ENCODE results near the gene WIPF3. TPM values are rescaled to one million over a fixed set of nuclear protein-coding genes. Genes with fewer than 3 reads are reported as not detected.
A peak's percentile ranks its signal among the peaks of the same experiment; 100 is the strongest.

Gene WIPF3
- total RNA-seq, 1 experiment from 2014 or later, result 0.26 TPM

- Histone ChIP-seq H3K27ac (no peak overlapping the region), H3K79me2 (ENCODE audit: low read depth) (no peaks in the 10 kb centered on the region), H4K20me1 (ENCODE audit: insufficient read depth) (no peaks in the 10 kb centered on the region), H3F3A (ENCODE audit: insufficient read depth, low read depth) (no peaks in the 10 kb centered on the region), H3K4me3 (no peak overlapping the region), H3K4me1 (replicated peaks; ENCODE audit: insufficient read depth) (no peaks in the 10 kb centered on the region), H2AFZ (no peak overlapping the region), H3K36me3 (ENCODE audit: low read depth) (no peaks in the 10 kb centered on the region), H3K9me2 (ENCODE audit: insufficient read depth) (no peaks in the 10 kb centered on the region), H3K27me3 (ENCODE audit: insufficient read depth, low read depth) (peaks cover 3% of the 10 kb centered on the region; the same call in 1 of the 2 replicates), H3K9me3 (ENCODE audit: insufficient read depth, low read depth) (no peaks in the 10 kb centered on the region), H3K4me2 (no peak overlapping the region)
- POLR2A ChIA-PET (ENCODE audit: unreplicated experiment), result no interaction called here
- CTCF ChIA-PET, result interaction anchor here (0.7 kb wide), 1 partner anchor 9 kb away, joined by 3 read pairs; no protein-coding TSS in a partner anchor
- intact Hi-C loops (cut with micrococcal nuclease; ENCODE audit: unreplicated experiment), result no loop called here
- DNase-seq, result no peak
- BruUV-seq (replicated peaks), result no TSS peak
- TF ChIP-seq CTCF (conservative IDR thresholded peaks at IDR 0.05) (no peak), EZH2 (IDR thresholded peaks at IDR 0.05; ENCODE audit: low read depth) (no peak)
These were observed 33.6 kb downstream of the WIPF3 start for GRCh38 chr7:29839921-29840320.

GRCh38 chr7:29840701-29841100 lies 34.4 kb downstream of the WIPF3 start:
- H3K4me3 ChIP-seq, result no peak overlapping the region
- no peaks in the 10 kb centered on the region for H3K4me1 ChIP-seq (replicated peaks; ENCODE audit: insufficient read depth)
- no peak overlapping the region for H3K4me2 ChIP-seq
- H3F3A ChIP-seq (ENCODE audit: insufficient read depth, low read depth), result no peaks in the 10 kb centered on the region
- CTCF ChIA-PET, result interaction anchor here (0.7 kb wide), 1 partner anchor 8 kb away, joined by 3 read pairs; no protein-coding TSS in a partner anchor
- no peaks in the 10 kb centered on the region for H3K36me3 ChIP-seq (ENCODE audit: low read depth)
- H3K9me3 ChIP-seq (ENCODE audit: insufficient read depth, low read depth), result no peaks in the 10 kb centered on the region
- no peaks in the 10 kb centered on the region for H3K9me2 ChIP-seq (ENCODE audit: insufficient read depth)
- no peak overlapping the region for H3K27ac ChIP-seq
- intact Hi-C loops (cut with micrococcal nuclease; ENCODE audit: unreplicated experiment), result no loop called here
- H2AFZ ChIP-seq, result no peak overlapping the region
- peaks cover 3% of the 10 kb centered on the region; the same call in 1 of the 2 replicates for H3K27me3 ChIP-seq (ENCODE audit: insufficient read depth, low read depth)
- DNase-seq, result no peak
- POLR2A ChIA-PET (ENCODE audit: unreplicated experiment), result no interaction called here
- TF ChIP-seq CTCF (conservative IDR thresholded peaks at IDR 0.05) (peak; percentile 39), EZH2 (IDR thresholded peaks at IDR 0.05; ENCODE audit: low read depth) (no peak)
- no peaks in the 10 kb centered on the region for H4K20me1 ChIP-seq (ENCODE audit: insufficient read depth)
- H3K79me2 ChIP-seq (ENCODE audit: low read depth), result no peaks in the 10 kb centered on the region
- no TSS peak for BruUV-seq (replicated peaks)

- H3K36me3 ChIP-seq (ENCODE audit: low read depth), result no peaks in the 10 kb centered on the region
- no peaks in the 10 kb centered on the region for H3K9me3 ChIP-seq (ENCODE audit: insufficient read depth, low read depth)
- BruUV-seq (replicated peaks), result no TSS peak
- H3K27ac ChIP-seq, result no peak overlapping the region
- no peaks in the 10 kb centered on the region for H3K4me1 ChIP-seq (replicated peaks; ENCODE audit: insufficient read depth)
- CTCF ChIA-PET, result no interaction called here
- TF ChIP-seq CTCF (conservative IDR thresholded peaks at IDR 0.05), result no peak
- TF ChIP-seq EZH2 (IDR thresholded peaks at IDR 0.05; ENCODE audit: low read depth), result no peak
- intact Hi-C loops (cut with micrococcal nuclease; ENCODE audit: unreplicated experiment), result no loop called here
- DNase-seq, result no peak
- H3K27me3 ChIP-seq (ENCODE audit: insufficient read depth, low read depth), result peaks cover 3% of the 10 kb centered on the region; the same call in 1 of the 2 replicates
- no peaks in the 10 kb centered on the region for H3K9me2 ChIP-seq (ENCODE audit: insufficient read depth)
- no peaks in the 10 kb centered on the region for H3K79me2 ChIP-seq (ENCODE audit: low read depth)
- no peak overlapping the region for H3K4me2 ChIP-seq
- no peaks in the 10 kb centered on the region for H4K20me1 ChIP-seq (ENCODE audit: insufficient read depth)
- H2AFZ ChIP-seq, result no peak overlapping the region
- POLR2A ChIA-PET (ENCODE audit: unreplicated experiment), result no interaction called here
- H3K4me3 ChIP-seq, result no peak overlapping the region
- no peaks in the 10 kb centered on the region for H3F3A ChIP-seq (ENCODE audit: insufficient read depth, low read depth)
These were observed 35.8 kb downstream of the WIPF3 start for GRCh38 chr7:29841926-29842701.
